ENCODE results near the gene ASPG. TPM values are rescaled to one million over a fixed set of nuclear protein-coding genes. Genes with fewer than 3 reads are reported as not detected.
A peak's percentile ranks its signal among the peaks of the same experiment; 100 is the strongest.

ASPG gene
- total RNA-seq, 1 donor from 2014 or later, result 5.3 TPM

DNA sequence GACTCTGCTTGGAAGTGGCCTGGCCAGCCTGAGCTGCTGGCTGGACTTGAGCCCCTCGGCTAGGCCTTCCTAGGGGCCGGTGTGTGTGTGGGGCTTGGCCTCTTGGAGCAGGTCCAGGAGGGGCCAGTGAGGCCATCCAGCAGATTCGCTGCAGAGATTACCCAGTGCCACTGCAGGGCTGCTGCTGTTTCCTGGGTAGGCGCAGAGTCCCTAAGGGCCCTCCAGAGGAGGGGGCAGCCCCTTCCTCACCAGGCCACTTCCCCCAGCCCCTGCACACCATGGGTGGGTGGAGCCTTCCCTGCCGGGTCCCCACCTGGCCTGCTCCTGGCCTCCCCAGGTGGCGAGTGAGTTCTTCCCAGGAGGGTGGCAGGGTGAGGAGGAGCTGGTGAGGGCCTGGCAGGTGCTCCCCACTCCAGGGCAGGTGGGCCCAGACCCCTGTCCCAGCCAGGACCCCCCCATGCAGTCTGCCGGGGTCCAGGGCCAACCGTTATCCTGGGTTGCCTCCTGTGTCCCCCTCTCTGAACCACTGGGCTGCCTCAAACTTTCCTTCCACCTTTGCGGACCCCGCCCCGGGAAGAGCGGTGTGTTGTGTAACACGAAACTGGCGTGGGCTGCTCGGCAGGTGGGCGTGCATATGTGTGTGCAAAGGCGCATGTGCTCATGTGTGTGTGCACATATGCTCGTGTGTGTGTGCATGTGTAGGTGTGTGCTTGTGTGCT lies 25.1 kb downstream of the ASPG start:
- intact Hi-C loops (cut with DNase I), result no loop called here
- no peaks in the 10 kb centered on the region for H3K4me1 ChIP-seq
- H3K9me3 ChIP-seq, result no peaks in the 10 kb centered on the region
- DNase-seq (peak; percentile 63), ATAC-seq (no peak)
- no peaks in the 10 kb centered on the region for H3K36me3 ChIP-seq
- H3K27ac ChIP-seq, result no peak overlapping the region
- TF ChIP-seq, protein P1, sequence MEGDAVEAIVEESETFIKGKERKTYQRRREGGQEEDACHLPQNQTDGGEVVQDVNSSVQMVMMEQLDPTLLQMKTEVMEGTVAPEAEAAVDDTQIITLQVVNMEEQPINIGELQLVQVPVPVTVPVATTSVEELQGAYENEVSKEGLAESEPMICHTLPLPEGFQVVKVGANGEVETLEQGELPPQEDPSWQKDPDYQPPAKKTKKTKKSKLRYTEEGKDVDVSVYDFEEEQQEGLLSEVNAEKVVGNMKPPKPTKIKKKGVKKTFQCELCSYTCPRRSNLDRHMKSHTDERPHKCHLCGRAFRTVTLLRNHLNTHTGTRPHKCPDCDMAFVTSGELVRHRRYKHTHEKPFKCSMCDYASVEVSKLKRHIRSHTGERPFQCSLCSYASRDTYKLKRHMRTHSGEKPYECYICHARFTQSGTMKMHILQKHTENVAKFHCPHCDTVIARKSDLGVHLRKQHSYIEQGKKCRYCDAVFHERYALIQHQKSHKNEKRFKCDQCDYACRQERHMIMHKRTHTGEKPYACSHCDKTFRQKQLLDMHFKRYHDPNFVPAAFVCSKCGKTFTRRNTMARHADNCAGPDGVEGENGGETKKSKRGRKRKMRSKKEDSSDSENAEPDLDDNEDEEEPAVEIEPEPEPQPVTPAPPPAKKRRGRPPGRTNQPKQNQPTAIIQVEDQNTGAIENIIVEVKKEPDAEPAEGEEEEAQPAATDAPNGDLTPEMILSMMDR (IDR thresholded peaks at IDR 0.05), result no peak
- peaks cover 1% of the 10 kb centered on the region for H3K27me3 ChIP-seq
- H3K4me3 ChIP-seq, result no peak overlapping the region

DNA sequence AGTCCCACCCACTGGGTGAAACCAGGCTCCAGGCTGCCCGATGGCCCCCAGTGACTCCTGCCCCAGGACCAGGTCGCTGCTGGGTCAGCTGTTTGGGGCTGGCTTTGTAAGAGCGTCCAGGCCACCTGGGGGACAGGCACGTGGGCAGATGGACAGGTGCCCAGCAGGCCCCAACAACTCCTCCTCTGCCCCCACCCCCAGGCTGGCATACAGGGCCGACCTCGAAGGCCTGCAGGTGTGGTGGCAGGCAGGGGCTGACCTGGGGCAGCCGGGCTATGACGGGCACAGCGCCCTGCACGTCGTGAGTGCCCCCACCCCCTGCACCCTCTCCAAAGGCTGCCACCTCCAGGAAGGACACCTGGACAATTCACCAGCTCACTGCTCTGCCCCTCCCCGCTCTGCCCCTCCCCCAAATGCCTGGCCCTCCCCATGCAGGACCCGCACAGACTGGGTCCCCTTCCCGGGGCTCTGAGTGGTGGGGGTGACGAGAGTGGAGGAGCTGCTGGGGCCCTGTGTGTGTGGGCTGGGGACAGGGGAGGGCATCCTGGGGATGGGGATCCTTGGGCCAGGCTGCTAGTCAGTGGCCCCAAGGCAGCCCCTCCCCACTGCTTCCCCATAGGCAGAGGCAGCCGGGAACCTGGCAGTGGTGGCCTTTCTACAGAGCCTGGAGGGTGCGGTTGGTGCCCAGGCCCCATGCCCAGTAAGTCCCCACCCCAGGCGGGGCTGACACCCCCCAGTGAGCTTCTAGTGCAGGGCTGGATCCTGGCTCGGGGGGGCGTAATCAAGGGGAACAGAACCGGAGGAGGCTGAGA lies 26.0 kb downstream of the ASPG start:
- ATAC-seq (no peak), DNase-seq (peak; percentile 62)
- Histone ChIP-seq H3K4me1 (no peaks in the 10 kb centered on the region), H3K9me3 (no peaks in the 10 kb centered on the region), H3K27ac (no peak overlapping the region), H3K36me3 (no peaks in the 10 kb centered on the region), H3K4me3 (no peak overlapping the region), H3K27me3 (peaks cover 9% of the 10 kb centered on the region)
- intact Hi-C loops (cut with DNase I), result no loop called here
- TF ChIP-seq, protein P1 (IDR thresholded peaks at IDR 0.05), result no peak

DNA sequence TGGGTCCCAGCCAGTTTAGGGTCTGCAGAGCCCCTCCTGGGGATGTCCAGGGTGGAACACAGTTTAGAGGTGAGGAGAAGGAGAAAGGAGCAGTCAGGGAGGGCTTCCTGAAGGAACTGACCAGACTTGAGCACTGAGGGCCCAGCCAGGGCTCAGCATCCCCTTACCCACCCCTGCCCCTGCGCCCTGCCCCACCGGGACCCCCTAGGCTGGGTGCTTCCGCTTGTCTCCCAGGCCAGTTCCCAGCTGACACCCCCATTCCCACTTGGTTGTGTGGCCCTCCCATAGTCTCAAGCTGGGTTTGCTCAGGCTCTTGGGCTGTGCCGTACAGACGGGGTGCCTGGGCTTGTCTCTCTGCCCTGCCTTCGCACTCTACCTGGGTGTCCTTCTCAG lies 26.6 kb downstream of the ASPG start:
- intact Hi-C loops (cut with DNase I), result no loop called here

DNA sequence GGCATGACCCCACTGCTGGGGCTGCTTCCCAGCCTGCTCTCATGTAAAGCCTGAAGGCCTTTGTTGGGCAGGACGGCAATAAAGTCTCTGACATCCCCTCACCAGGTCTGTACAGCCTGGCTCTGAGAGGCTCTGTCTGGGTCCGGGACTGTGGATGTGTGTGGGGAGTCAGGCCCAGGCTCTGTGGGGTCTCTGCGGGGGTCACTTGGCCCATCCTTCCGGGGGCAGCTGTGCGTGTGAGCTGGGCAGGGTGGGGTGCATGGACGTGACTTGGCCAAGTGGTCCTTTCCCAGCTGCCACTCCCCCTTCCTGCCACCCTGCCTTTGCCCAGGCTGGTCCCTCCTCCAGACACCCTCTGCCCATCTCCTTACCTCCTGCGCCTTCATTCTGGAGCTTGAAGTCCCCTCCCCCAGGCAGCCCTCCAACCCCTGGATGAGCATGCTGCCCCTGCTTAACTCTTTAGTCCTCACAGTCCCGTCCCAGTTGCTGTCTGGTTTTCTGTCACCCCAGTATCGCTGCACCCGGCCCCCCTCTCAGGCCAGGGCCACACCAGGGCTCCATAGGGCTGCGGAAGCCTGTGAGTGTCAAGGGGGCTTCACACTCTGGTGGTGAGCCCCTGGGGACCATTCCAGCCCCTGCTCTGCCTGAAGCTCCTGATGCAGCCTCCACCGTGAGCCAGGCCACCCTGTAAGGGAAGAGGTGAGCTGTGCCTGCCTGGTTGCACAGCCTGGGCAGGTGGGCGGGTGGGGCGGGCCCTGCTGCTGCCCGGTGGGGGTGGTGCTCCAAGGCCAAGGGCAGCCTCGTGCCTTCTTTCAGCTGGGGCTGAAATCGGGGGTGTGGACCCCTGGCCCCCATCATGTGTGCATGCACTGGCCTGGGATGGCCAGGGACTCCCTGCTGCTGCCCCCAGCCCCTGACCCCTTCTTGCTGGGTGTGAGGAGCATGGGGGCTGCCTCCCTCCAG lies 27.4 kb downstream of the ASPG start:
- peaks cover 19% of the 10 kb centered on the region for H3K27me3 ChIP-seq

More for the DNA sequence above, 26.6 kb downstream of the ASPG start:
- H3K4me3 ChIP-seq, result no peak overlapping the region
- no peaks in the 10 kb centered on the region for H3K4me1 ChIP-seq
- H3K9me3 ChIP-seq, result no peaks in the 10 kb centered on the region
- no peaks in the 10 kb centered on the region for H3K36me3 ChIP-seq
- DNase-seq (peak; percentile 59), ATAC-seq (no peak)
- TF ChIP-seq, protein P1 (IDR thresholded peaks at IDR 0.05), result no peak
- H3K27me3 ChIP-seq, result peaks cover 11% of the 10 kb centered on the region
- H3K27ac ChIP-seq, result no peak overlapping the region

More for the DNA sequence above, 27.4 kb downstream of the ASPG start:
- Histone ChIP-seq H3K9me3 (no peaks in the 10 kb centered on the region), H3K36me3 (no peaks in the 10 kb centered on the region), H3K27ac (no peak overlapping the region), H3K4me3 (no peak overlapping the region), H3K4me1 (no peaks in the 10 kb centered on the region)
- intact Hi-C loops (cut with DNase I), result no loop called here
- peak; percentile 54 for DNase-seq
- no peak for ATAC-seq
- TF ChIP-seq, protein P1 (IDR thresholded peaks at IDR 0.05), result no peak
